CD14-positive monocyte (primary cell): ENCODE measurements around the gene NBDY. TPM values are rescaled to one million over a fixed set of nuclear protein-coding genes. Genes with fewer than 3 reads are reported as not detected.

Experiments
- DNase-seq, 3 donors: peaks; one replicate each; pipeline ENCODE4 v3.0.0-alpha.2; 2011 to 2022
- H2AFZ ChIP-seq: 2 replicates; pipeline ENCODE4 v1.6.0; 2012; ENCODE audit warnings: mild to moderate bottlenecking, low read depth, low read length, inconsistent platforms; ENCODE audit not compliant: insufficient read depth, poor library complexity, severe bottlenecking
- H3K27ac ChIP-seq, 2 donors: 1 replicate in 1 of 2; 2 replicates in 1 of 2; pipeline ENCODE4 v1.5.1; 2012 to 2013; ENCODE audit warnings: low read length in 2 of 2, control low read depth in 1 of 2, inconsistent platforms in 1 of 2, low read depth in 1 of 2, mild to moderate bottlenecking in 1 of 2
- H3K27me3 ChIP-seq, 2 donors: one replicate each; pipeline versions ENCODE4 v1.6.0 to v1.6.1; 2011 to 2013; ENCODE audit warnings: low read length in 2 of 2; ENCODE audit not compliant: control insufficient read depth in 2 of 2, insufficient read depth in 2 of 2
- H3K36me3 ChIP-seq, 2 donors: replicated peaks in 1 of 2; 1 replicate in 1 of 2; 2 replicates in 1 of 2; pipeline versions ENCODE4 v1.5.1 to v1.6.1; 2012 to 2013; ENCODE audit warnings: low read length in 2 of 2, control low read depth in 1 of 2, inconsistent platforms in 1 of 2, mild to moderate bottlenecking in 1 of 2; ENCODE audit not compliant: insufficient read depth in 2 of 2, control insufficient read depth in 1 of 2
- H3K4me1 ChIP-seq, 2 donors: 1 replicate in 1 of 2; 2 replicates in 1 of 2; pipeline versions ENCODE4 v1.5.1 to v1.6.1; 2012 to 2013; ENCODE audit warnings: low read length in 2 of 2, control low read depth in 1 of 2, inconsistent platforms in 1 of 2, mild to moderate bottlenecking in 1 of 2, moderate library complexity in 1 of 2; ENCODE audit not compliant: insufficient read depth in 2 of 2, control insufficient read depth in 1 of 2
- H3K4me2 ChIP-seq: replicated peaks from 2 replicates; pipeline ENCODE3; 2012; ENCODE audit warnings: low read length, moderate library complexity, mild to moderate bottlenecking; ENCODE audit not compliant: poor library complexity, severe bottlenecking; ENCODE audit errors: extremely low read depth
- H3K4me3 ChIP-seq, 3 experiments: fragments of 200-600 bp in 1 of 3; sonication (generic) in 1 of 3; replicated peaks in 1 of 3; 1 replicate in 2 of 3; 2 replicates in 1 of 3; pipeline ENCODE4 v1.5.1; 2011 to 2013; ENCODE audit warnings: low read length in 3 of 3, mild to moderate bottlenecking in 3 of 3, control low read depth in 2 of 3, low read depth in 2 of 3, inconsistent platforms in 1 of 3, moderate library complexity in 1 of 3
- H3K79me2 ChIP-seq: 2 replicates; pipeline ENCODE4 v1.6.0; 2012; ENCODE audit warnings: mild to moderate bottlenecking, control low read depth, inconsistent platforms, low read length, moderate library complexity; ENCODE audit not compliant: insufficient read depth
- H3K9ac ChIP-seq: 2 replicates; pipeline ENCODE4 v1.6.0; 2017; ENCODE audit warnings: low read length, mild to moderate bottlenecking; ENCODE audit not compliant: insufficient read depth, poor library complexity, severe bottlenecking
- H3K9me3 ChIP-seq, 2 donors: replicated peaks in 1 of 2; 1 replicate in 1 of 2; 2 replicates in 1 of 2; pipeline versions ENCODE4 v1.5.1 to v1.6.1; 2012 to 2013; ENCODE audit warnings: low read length in 2 of 2, control low read depth in 1 of 2; ENCODE audit not compliant: control insufficient read depth in 1 of 2, insufficient read depth in 1 of 2
- H4K20me1 ChIP-seq: 2 replicates; pipeline ENCODE4 v1.6.0; 2012; ENCODE audit warnings: mild to moderate bottlenecking, low read length, control low read depth, moderate library complexity; ENCODE audit not compliant: insufficient read depth
- H3K27ac Mint-ChIP-seq, 7 donors: one replicate each; pipeline ENCODE4 v1.8.0; 2020; ENCODE audit warnings: mild to moderate bottlenecking in 7 of 7, mixed read lengths in 7 of 7, moderate library complexity in 6 of 7, inconsistent platforms in 2 of 7
- H3K27me3 Mint-ChIP-seq, 3 donors: one replicate each; pipeline ENCODE4 v1.8.0; 2021 to 2022; ENCODE audit warnings: low read depth in 3 of 3, mild to moderate bottlenecking in 3 of 3, mixed read lengths in 3 of 3, moderate library complexity in 3 of 3, inconsistent platforms in 1 of 3
- H3K36me3 Mint-ChIP-seq, 2 donors: one replicate each; pipeline ENCODE4 v1.8.0; 2020; ENCODE audit warnings: mixed read lengths in 2 of 2, inconsistent platforms in 1 of 2, mild to moderate bottlenecking in 1 of 2
- H3K4me1 Mint-ChIP-seq: one replicate; pipeline ENCODE4 v1.8.0; 2020; ENCODE audit warnings: mild to moderate bottlenecking, mixed read lengths
- H3K4me3 Mint-ChIP-seq, 2 donors: one replicate each; pipeline ENCODE4 v1.8.0; 2020; ENCODE audit warnings: mild to moderate bottlenecking in 2 of 2, mixed read lengths in 2 of 2, moderate library complexity in 1 of 2
- H3K9me3 Mint-ChIP-seq, 7 donors: one replicate each; pipeline ENCODE4 v1.8.0; 2020 to 2022; ENCODE audit warnings: mixed read lengths in 7 of 7, mild to moderate bottlenecking in 6 of 7, moderate library complexity in 6 of 7, inconsistent platforms in 2 of 7
- CTCF ChIP-seq: fragments of 200-600 bp; IDR thresholded peaks from one replicate; pipeline ENCODE4 v1.8.0; 2022; ENCODE audit warnings: antibody characterized with exemption, mild to moderate bottlenecking
- WGBS: methylation state at CpG from one replicate; pipeline ENCODE4 v1.1.5; 2013; ENCODE audit warnings: missing lambda C conversion rate; ENCODE audit not compliant: insufficient coverage; 5-methylcytosine and 5-hydroxymethylcytosine counted together
- intact Hi-C, 2 donors: fragments of 100-400 bp; cut with micrococcal nuclease; formaldehyde crosslinking; loops; one replicate each; pipeline versions ENCODE4 v1.15.0 to v1.15.1; 2023
- polyA plus RNA-seq, 3 donors: library from polyadenylated mRNA; depleted of rRNA in 1 of 3; unstranded in 2 of 3; stranded (reverse) in 1 of 3; fragments of 300-500 nt in 2 of 3; fragments of >200 nt in 1 of 3; fragmentation: Illumina TruSeq in 2 of 3; gene quantifications; 1 replicate in 2 of 3; 2 replicates in 1 of 3; pipeline ENCODE4 v1.2.3, GENCODE V29; 2012 to 2021

Gene NBDY
- polyA plus RNA-seq, 3 donors = 14.4 to 24.9 (median 22.1) TPM

DNA sequence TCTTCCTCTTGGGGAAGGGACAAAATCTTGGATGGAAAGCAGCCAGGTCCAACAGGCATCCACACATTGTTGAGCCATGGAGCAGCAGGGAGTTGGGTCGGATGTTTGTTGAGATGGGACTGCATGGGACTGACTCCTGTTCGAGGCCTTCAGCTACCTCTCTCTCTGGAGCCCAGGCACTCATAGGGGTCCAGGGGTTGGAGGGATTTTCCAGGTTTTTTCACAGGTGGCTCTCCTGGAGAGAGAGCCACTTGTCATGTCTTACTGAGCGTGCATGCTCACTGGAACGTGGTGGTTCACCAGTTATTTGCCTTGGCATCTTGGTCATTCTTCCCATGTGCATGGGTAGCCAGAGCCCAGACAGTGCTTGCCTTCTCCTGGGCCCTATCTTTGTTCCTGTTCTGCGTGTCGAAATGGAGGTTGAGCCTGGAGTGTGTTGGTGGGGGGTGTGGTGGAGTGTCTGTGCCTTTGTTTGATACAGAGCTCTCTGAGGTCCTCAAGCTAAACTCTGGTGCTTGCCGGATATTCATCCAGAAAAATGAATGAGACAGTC is 60.6 kb downstream of the NBDY start:
- Histone ChIP-seq H3K27me3 (no peaks in the 10 kb centered on the region), H3K27ac (no peak overlapping the region), H2AFZ (no peak overlapping the region), H3K4me3 (no peak overlapping the region), H3K4me1 (peaks cover 42 to 46% of the 10 kb centered on the region in 2 donors), H3K9me3 (no peaks in the 10 kb centered on the region), H3K79me2 (no peaks in the 10 kb centered on the region), H3K36me3 (no peaks in the 10 kb centered on the region), H3K9ac (no peak overlapping the region), H3K4me2 (no peak overlapping the region), H4K20me1 (no peaks in the 10 kb centered on the region)
- intact Hi-C loops = no loop called here
- peaks cover 3 to 12% of the 10 kb centered on the region in 2 donors for H3K36me3 Mint-ChIP-seq
- WGBS = 100% methylated on average over 2 of the region's 7 CpGs
- no peak for TF ChIP-seq CTCF
- peaks cover 0 to 1% (median 0%) of the 10 kb centered on the region in 3 donors for H3K27me3 Mint-ChIP-seq
- H3K27ac Mint-ChIP-seq = peak overlapping the region in 1 of 7 donors; percentile 16
- no peak for DNase-seq
- no peak overlapping the region for H3K4me3 Mint-ChIP-seq
- H3K9me3 Mint-ChIP-seq = no peaks in the 10 kb centered on the region
- peaks cover 54% of the 10 kb centered on the region for H3K4me1 Mint-ChIP-seq

DNA sequence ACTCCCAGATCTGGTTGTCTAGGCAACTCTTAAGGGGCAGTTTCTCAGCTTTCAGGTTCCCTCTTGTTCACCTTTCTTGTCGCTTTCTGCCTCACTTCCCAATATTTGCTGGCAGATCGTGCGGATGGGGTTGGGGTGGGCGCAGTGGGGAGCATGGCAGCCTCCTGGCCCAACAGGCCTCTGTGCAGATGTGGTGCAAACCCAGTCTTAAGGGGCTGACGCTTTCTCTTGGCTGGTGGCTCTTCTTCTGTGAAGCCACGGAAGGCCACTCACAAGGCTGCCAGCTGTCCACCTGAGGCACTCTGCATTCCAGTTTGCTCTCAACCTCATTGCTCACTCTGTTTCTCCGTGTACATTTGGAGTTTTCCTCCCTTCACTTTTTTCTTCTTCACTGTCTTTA is 61.7 kb downstream of the NBDY start:
- Histone ChIP-seq H3K36me3 (no peaks in the 10 kb centered on the region), H3K4me1 (peaks cover 42 to 45% of the 10 kb centered on the region in 2 donors), H3K4me3 (no peak overlapping the region), H4K20me1 (no peaks in the 10 kb centered on the region), H3K27me3 (no peaks in the 10 kb centered on the region), H3K79me2 (no peaks in the 10 kb centered on the region), H3K4me2 (peak overlapping the region; percentile 32), H3K9ac (no peak overlapping the region), H3K9me3 (no peaks in the 10 kb centered on the region), H3K27ac (peak overlapping the region in 1 of 2 donors; percentile 23), H2AFZ (no peak overlapping the region)
- TF ChIP-seq CTCF = no peak
- no CpG with 5 or more reads among the region's 7 CpGs for WGBS
- peak overlapping the region in 4 of 7 donors; percentile 43 to 79 (median 62) for H3K27ac Mint-ChIP-seq
- H3K4me1 Mint-ChIP-seq = peaks cover 49% of the 10 kb centered on the region
- peaks cover 3 to 10% of the 10 kb centered on the region in 2 donors for H3K36me3 Mint-ChIP-seq
- intact Hi-C loops = no loop called here
- no peak overlapping the region for H3K4me3 Mint-ChIP-seq
- no peak for DNase-seq
- peaks cover 0 to 4% (median 0%) of the 10 kb centered on the region in 3 donors for H3K27me3 Mint-ChIP-seq
- no peaks in the 10 kb centered on the region for H3K9me3 Mint-ChIP-seq
